Rectal smooth muscle tissue (tissue), 1 donor: ENCODE data around the gene DENND1B.
"Not testable (repeated sequence)": the region's sequence is repeated elsewhere in the genome, so short reads cannot be mapped to it uniquely, and the experiment has no call there.

Experiments used
- H3K27ac ChIP-seq: one replicate; pipeline ENCODE4 v1.7.0; 2013; ENCODE audit warnings: low read depth, low read length, inconsistent platforms
- H3K27me3 ChIP-seq: one replicate; pipeline ENCODE4 v1.7.0; 2013; ENCODE audit warnings: low read length; ENCODE audit not compliant: control insufficient read depth, insufficient read depth
- H3K36me3 ChIP-seq: one replicate; pipeline ENCODE4 v1.7.0; 2013; ENCODE audit warnings: low read length; ENCODE audit not compliant: control insufficient read depth, insufficient read depth
- H3K4me1 ChIP-seq: one replicate; pipeline ENCODE4 v1.7.0; 2013; ENCODE audit warnings: low read length; ENCODE audit not compliant: control insufficient read depth, insufficient read depth
- H3K4me3 ChIP-seq: one replicate; pipeline ENCODE4 v1.7.0; 2013; ENCODE audit warnings: low read length
- H3K9ac ChIP-seq: one replicate; pipeline ENCODE4 v1.7.0; 2013; ENCODE audit warnings: low read length

The DENND1B gene

GRCh38 chr1:197595304-197595904 lies 179.9 kb downstream of the DENND1B start:
- Histone ChIP-seq H3K9ac (no peak overlapping the region), H3K27ac (no peak overlapping the region), H3K27me3 (no peaks in the 10 kb centered on the region), H3K4me1 (no peaks in the 10 kb centered on the region), H3K36me3 (no peaks in the 10 kb centered on the region), H3K4me3 (no peak overlapping the region)

DNA sequence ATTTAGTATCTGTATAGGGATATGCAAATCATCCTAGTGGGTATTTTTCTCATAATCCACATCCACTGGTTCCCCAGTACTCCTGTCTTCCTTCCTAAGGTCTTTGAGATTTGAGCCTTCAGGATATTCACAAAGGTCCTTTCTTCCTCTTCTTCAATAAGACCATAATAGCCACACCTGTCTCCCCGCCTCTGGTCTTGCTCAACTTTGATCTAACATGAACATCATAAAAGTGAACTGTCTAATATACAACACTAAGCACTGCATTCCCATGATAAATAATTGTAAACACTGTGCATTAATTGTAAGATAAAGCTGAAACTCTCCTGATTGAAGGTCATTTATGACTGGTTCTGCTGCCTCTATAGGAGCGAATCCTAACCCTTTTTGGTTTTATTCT lies 184.6 kb downstream of the DENND1B start:
- no peak overlapping the region for H3K9ac ChIP-seq
- H3K27me3 ChIP-seq = no peaks in the 10 kb centered on the region
- no peak overlapping the region for H3K4me3 ChIP-seq
- H3K36me3 ChIP-seq = no peaks in the 10 kb centered on the region
- no peaks in the 10 kb centered on the region for H3K4me1 ChIP-seq
- no peak overlapping the region for H3K27ac ChIP-seq

- Histone ChIP-seq H3K4me3 (no peak overlapping the region), H3K27ac (no peak overlapping the region), H3K9ac (no peak overlapping the region), H3K4me1 (no peaks in the 10 kb centered on the region), H3K36me3 (no peaks in the 10 kb centered on the region), H3K27me3 (no peaks in the 10 kb centered on the region)
These were observed 189.5 kb downstream of the DENND1B start for GRCh38 chr1:197585809-197586208.

DNA sequence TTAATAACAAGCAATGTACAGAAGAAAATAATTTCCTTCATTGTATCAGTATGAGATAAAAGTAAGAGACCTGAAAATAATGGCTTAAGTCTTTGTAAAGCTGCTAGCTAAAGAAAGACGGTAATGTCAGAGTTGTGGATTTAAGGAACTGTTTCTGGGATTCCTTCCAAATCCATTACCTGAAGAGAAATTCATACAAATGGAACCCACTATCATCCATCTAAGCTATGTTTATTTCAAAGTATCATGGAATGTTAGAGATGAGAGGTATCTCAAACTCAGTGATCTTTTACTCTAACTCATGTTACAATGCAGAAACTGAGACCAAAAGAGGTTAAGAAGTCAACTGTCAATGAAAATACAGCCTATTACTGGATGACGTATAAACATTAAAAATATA lies 197.7 kb downstream of the DENND1B start:
- H3K4me1 ChIP-seq = no peaks in the 10 kb centered on the region
- no peak overlapping the region for H3K9ac ChIP-seq
- H3K27ac ChIP-seq = no peak overlapping the region
- no peak overlapping the region for H3K4me3 ChIP-seq
- H3K27me3 ChIP-seq = no peaks in the 10 kb centered on the region
- no peaks in the 10 kb centered on the region for H3K36me3 ChIP-seq

DNA sequence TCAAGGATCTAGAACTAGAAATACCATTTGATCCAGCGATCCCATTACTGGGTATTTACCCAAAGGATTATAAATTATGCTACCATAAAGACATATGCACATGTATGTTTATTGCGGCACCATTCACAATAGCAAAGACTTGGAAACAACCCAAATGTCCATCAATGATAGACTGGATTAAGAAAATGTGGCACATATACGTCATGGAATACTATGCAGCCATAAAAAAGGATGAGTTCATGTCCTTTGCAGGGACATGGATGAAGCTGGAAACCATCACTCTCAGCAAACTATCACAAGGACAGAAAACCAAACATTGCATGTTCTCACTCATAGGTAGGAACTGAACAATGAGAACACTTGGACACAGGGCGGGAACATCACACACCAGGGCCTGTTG lies 199.7 kb downstream of the DENND1B start:
- not testable (repeated sequence) for H3K9ac ChIP-seq, H3K27me3 ChIP-seq, H3K4me1 ChIP-seq, H3K36me3 ChIP-seq, H3K27ac ChIP-seq, H3K4me3 ChIP-seq

GRCh38 chr1:197572169-197572568 lies 203.1 kb downstream of the DENND1B start:
- H3K27me3 ChIP-seq = no peaks in the 10 kb centered on the region
- no peaks in the 10 kb centered on the region for H3K4me1 ChIP-seq
- H3K36me3 ChIP-seq = no peaks in the 10 kb centered on the region
- no peak overlapping the region for H3K27ac ChIP-seq
- no peak overlapping the region for H3K9ac ChIP-seq
- no peak overlapping the region for H3K4me3 ChIP-seq

DNA sequence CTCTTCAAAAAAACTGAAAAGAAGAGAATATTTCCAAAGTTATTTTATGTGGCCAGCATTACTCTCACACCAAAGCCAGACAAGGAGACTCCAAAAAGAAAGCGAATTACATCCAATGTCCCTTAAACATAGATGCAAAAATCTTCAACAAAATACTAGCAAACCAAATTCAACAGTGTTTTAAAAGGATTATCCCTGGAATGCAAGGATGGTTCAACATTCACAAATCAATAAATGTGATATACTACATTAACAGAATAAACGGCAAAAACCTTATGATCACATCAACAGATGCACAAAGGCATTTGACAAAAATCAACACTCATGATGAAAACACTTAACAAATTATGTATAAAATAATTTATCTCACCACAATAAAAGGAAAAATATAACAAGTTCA lies 207.8 kb downstream of the DENND1B start:
- Histone ChIP-seq H3K9ac (no peak overlapping the region), H3K27me3 (no peaks in the 10 kb centered on the region), H3K27ac (no peak overlapping the region), H3K4me1 (no peaks in the 10 kb centered on the region), H3K36me3 (peaks cover 3% of the 10 kb centered on the region), H3K4me3 (no peak overlapping the region)

GRCh38 chr1:197561041-197561440 lies 214.2 kb downstream of the DENND1B start:
- peaks cover 3% of the 10 kb centered on the region for H3K36me3 ChIP-seq
- H3K4me1 ChIP-seq = no peaks in the 10 kb centered on the region
- H3K27me3 ChIP-seq = no peaks in the 10 kb centered on the region
- H3K27ac ChIP-seq = no peak overlapping the region
- H3K4me3 ChIP-seq = no peak overlapping the region
- H3K9ac ChIP-seq = no peak overlapping the region

DNA sequence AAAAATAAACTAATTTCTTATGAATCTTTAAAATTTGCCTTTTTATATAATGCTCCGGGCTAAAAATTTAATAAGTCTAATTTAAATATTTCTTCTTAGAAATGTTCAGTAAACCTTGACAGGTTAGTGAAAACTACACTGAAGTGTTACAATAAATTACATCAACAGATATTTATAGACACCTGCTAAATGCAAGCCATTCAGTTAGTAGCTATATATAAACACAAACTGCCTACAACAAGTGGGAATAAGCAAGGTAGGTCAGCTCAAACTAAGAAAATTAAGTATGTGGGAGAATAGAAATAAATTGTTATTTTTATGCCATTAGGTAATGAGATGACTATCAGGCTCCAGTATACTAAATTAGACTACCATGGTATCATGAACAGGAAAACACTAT lies 215.6 kb downstream of the DENND1B start:
- Histone ChIP-seq H3K27ac (no peak overlapping the region), H3K4me3 (no peak overlapping the region), H3K4me1 (no peaks in the 10 kb centered on the region), H3K36me3 (peaks cover 3% of the 10 kb centered on the region), H3K27me3 (no peaks in the 10 kb centered on the region), H3K9ac (no peak overlapping the region)

DNA sequence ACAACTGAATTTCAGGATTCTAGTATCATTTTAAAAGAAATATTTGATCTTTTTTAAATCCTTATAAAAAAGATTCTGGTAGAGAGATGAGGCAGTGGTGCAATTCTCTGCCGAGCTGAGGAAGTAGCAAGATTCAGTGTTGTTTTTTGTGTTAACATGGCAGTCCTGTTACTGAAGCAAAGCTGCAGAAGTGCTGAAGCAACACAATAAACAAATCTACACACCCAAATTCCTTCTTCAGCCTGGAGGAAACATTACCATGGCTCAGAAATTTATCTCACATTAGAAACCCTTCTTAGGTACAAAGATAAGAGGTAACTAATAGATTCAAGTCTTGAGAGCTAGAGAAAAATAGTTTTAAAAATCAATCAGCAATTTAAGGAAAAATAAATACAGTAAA lies 216.0 kb downstream of the DENND1B start:
- Histone ChIP-seq H3K27ac (no peak overlapping the region), H3K27me3 (no peaks in the 10 kb centered on the region), H3K36me3 (peaks cover 3% of the 10 kb centered on the region)

GRCh38 chr1:197557302-197557701 lies 218.0 kb downstream of the DENND1B start:
- Histone ChIP-seq H3K36me3 (no peaks in the 10 kb centered on the region), H3K9ac (no peak overlapping the region), H3K27ac (no peak overlapping the region), H3K27me3 (no peaks in the 10 kb centered on the region), H3K4me1 (no peaks in the 10 kb centered on the region), H3K4me3 (no peak overlapping the region)

More for the DNA sequence above, 216.0 kb downstream of the DENND1B start:
- H3K4me1 ChIP-seq = no peaks in the 10 kb centered on the region
- H3K9ac ChIP-seq = no peak overlapping the region
- no peak overlapping the region for H3K4me3 ChIP-seq

- Histone ChIP-seq H3K36me3 (no peaks in the 10 kb centered on the region), H3K9ac (no peak overlapping the region), H3K4me3 (no peak overlapping the region), H3K27me3 (no peaks in the 10 kb centered on the region), H3K27ac (no peak overlapping the region), H3K4me1 (no peaks in the 10 kb centered on the region)
These were observed 222.0 kb downstream of the DENND1B start for GRCh38 chr1:197553281-197553680.

DNA sequence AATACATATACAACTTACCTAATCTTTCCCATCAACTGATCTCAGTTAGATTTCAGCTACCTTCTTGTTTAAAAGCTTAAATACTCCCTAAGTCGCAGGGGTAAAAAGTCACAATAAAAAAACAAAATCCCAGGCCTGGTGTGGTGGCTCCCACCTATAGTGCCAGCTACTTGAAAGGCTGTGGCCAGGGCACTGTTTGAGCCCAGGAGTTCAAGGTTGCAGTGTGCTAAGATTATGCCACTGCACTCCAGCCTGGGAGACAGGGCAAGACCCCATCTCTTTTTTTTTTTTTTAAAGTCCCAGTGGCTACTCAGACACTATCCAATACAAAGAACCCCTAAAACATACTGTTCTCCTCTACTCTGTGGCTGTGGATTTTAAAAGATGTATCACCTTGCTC lies 228.3 kb downstream of the DENND1B start:
- no peaks in the 10 kb centered on the region for H3K4me1 ChIP-seq
- no peaks in the 10 kb centered on the region for H3K36me3 ChIP-seq
- no peaks in the 10 kb centered on the region for H3K27me3 ChIP-seq
- H3K9ac ChIP-seq = no peak overlapping the region
- H3K27ac ChIP-seq = no peak overlapping the region
- H3K4me3 ChIP-seq = no peak overlapping the region
